Thoracic aorta (tissue), 2 donors: ENCODE results near the gene RAPGEF4. TPM values are rescaled to one million over a fixed set of nuclear protein-coding genes. Genes with fewer than 3 reads are reported as not detected.

ENCODE experiments used
- ATAC-seq: fragments of 150-250 bp; one replicate; pipeline ENCODE4 v1.8.0; 2017; ENCODE audit warnings: low read depth; ENCODE audit not compliant: insufficient number of reproducible peaks, low FRiP score
- DNase-seq: peaks from one replicate; pipeline ENCODE4 v3.0.0-alpha.2; 2020; ENCODE audit warnings: low spot score
- H3K27ac ChIP-seq, 2 donors: fragments of 200-600 bp; sonication (generic); 1 replicate in 1 of 2; 2 replicates in 1 of 2; pipeline ENCODE4 v1.5.1; 2016; ENCODE audit warnings: mild to moderate bottlenecking in 2 of 2, moderate library complexity in 2 of 2
- H3K27me3 ChIP-seq: fragments of 200-600 bp; sonication (generic); replicated peaks from 2 replicates; pipeline ENCODE4 v1.6.0; 2016; ENCODE audit warnings: mild to moderate bottlenecking; ENCODE audit not compliant: insufficient read depth
- H3K36me3 ChIP-seq: fragments of 200-600 bp; sonication (generic); one replicate; pipeline ENCODE4 v1.5.1; 2016
- H3K4me1 ChIP-seq, 2 donors: fragments of 200-600 bp; sonication (generic); 1 replicate in 1 of 2; 2 replicates in 1 of 2; pipeline versions ENCODE4 v1.5.1 to v1.6.0; 2016; ENCODE audit warnings: low read depth in 2 of 2, mild to moderate bottlenecking in 1 of 2; ENCODE audit not compliant: control insufficient read depth in 1 of 2
- H3K4me3 ChIP-seq: fragments of 200-600 bp; sonication (generic); 2 replicates; pipeline ENCODE4 v1.5.1; 2016; ENCODE audit warnings: mild to moderate bottlenecking
- H3K9me3 ChIP-seq: fragments of 200-600 bp; sonication (generic); 2 replicates; pipeline ENCODE4 v1.5.1; 2016
- total RNA-seq, 2 donors: library from RNA; depleted of rRNA; stranded (reverse); fragments of >200 nt; gene quantifications; one replicate each; pipeline versions ENCODE4 v1.1.0 to v1.2.3, GENCODE V29; 2016
- TF ChIP-seq, protein P1 (sequence below): fragments of 200-600 bp; sonication (generic); IDR thresholded peaks from one replicate; pipeline ENCODE4 v1.5.1; 2019; ENCODE audit warnings: antibody characterized with exemption

RAPGEF4 gene
- total RNA-seq, 2 donors from 2014 or later: 9.9 to 18.4 TPM

DNA sequence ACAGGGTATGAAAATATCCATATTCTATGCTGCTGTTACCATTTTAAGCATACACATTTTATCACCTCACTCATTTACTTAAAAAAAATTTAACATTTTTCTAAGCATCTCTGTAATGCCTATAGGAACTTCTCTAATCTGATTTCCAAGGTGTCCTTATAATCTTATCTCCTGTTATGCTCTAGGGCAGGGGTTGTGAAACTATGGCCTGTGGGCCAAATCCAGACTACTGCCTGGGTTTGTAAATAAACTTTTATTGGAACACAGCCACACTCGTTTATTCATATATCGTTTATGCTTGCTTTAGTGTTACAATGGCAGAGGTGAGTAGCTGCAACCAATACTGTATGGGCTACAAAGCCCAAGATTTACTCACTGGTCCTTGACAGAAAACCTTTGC, 151.6 kb downstream of the RAPGEF4 start:
- Histone ChIP-seq H3K4me3 (no peak overlapping the region), H3K9me3 (no peaks in the 10 kb centered on the region), H3K27ac (no peak overlapping the region), H3K27me3 (no peaks in the 10 kb centered on the region), H3K36me3 (no peaks in the 10 kb centered on the region), H3K4me1 (peaks cover 0 to 5% of the 10 kb centered on the region in 2 donors)
- TF ChIP-seq, protein P1, sequence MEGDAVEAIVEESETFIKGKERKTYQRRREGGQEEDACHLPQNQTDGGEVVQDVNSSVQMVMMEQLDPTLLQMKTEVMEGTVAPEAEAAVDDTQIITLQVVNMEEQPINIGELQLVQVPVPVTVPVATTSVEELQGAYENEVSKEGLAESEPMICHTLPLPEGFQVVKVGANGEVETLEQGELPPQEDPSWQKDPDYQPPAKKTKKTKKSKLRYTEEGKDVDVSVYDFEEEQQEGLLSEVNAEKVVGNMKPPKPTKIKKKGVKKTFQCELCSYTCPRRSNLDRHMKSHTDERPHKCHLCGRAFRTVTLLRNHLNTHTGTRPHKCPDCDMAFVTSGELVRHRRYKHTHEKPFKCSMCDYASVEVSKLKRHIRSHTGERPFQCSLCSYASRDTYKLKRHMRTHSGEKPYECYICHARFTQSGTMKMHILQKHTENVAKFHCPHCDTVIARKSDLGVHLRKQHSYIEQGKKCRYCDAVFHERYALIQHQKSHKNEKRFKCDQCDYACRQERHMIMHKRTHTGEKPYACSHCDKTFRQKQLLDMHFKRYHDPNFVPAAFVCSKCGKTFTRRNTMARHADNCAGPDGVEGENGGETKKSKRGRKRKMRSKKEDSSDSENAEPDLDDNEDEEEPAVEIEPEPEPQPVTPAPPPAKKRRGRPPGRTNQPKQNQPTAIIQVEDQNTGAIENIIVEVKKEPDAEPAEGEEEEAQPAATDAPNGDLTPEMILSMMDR: no peak
- ATAC-seq: no peak
- DNase-seq: no peak

DNA sequence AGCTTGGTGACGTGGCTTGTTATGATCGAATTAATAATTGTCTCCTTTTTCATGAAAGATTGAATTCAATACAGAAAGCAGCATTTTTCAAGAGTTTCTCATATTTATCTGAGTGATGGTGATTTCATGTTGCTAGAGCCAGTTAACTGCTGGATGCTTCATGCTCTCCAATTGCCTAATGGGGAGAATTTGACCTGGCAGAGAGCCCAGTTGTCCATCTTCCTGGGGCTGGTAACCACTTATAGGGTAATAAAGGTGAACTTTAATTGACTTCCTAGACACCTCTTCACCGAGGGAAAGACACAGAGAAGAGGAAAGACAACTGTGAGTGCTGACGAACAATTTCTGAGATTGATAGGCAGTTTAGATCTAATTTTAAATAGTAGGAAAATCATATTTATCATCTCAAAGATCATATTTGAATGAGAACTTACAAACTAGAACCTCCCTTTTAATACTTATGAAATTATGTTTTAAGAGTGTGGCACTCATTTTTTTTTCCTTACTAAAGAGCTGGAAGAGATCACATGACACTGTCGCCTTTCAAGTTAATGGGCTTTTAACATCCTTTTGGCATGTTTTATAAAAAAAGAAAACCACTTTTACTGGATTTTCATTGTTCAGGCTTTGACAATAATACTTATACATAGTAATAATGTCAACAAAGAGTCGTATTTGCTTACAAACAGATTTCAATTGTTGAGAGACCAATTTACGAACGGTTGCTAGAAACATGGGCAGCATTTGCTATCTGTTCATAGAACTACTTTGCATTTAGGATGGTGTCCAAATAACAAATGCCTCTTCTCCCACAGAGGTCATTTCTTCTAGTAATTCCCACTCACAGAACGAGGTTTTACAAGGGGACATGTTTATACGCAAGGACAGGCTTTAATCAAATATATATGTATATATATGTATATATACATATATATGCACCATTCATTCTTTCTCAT, 153.3 kb downstream of the RAPGEF4 start:
- H3K9me3 ChIP-seq: no peaks in the 10 kb centered on the region
- H3K27me3 ChIP-seq: no peaks in the 10 kb centered on the region
- peaks cover 0 to 5% of the 10 kb centered on the region in 2 donors for H3K4me1 ChIP-seq
- DNase-seq (no peak), ATAC-seq (no peak)
- no peaks in the 10 kb centered on the region for H3K36me3 ChIP-seq
- TF ChIP-seq, protein P1: no peak
- H3K4me3 ChIP-seq: no peak overlapping the region
- H3K27ac ChIP-seq: no peak overlapping the region

DNA sequence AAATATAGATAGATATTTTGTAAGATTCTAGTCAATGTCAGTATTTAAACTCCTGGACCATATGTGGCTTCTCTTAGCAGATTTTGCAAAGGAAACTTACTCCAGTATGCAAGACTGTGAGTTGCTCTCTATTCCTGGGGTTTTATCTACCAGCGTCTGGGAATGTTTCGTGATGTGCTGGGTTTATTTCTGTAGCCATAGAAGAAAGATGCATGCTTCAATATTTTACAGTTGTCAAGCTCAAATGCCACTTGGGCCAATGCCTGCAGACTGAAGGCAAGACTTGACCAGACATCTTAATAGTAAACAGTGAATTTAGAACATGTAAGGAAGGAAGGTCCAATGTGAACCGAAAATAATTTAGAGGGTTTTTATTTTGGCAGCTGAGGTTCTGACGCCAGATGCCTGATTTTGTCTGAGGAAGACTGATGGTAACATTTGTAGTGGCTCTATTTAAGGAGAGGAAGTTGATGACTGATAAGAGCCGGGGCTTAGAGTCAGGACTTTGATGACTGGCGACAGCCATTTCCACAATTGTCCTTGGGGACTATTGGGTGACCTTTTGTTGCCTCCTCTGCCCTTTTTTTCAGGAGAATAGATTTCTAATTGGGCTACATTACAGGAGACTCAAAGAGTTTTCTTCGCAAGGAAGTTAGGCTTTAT, 154.3 kb downstream of the RAPGEF4 start:
- Histone ChIP-seq H3K4me3 (no peak overlapping the region), H3K27me3 (no peaks in the 10 kb centered on the region), H3K4me1 (peaks cover 0 to 5% of the 10 kb centered on the region in 2 donors), H3K9me3 (no peaks in the 10 kb centered on the region), H3K27ac (no peak overlapping the region), H3K36me3 (no peaks in the 10 kb centered on the region)
- no peak for DNase-seq
- TF ChIP-seq, protein P1: no peak
- ATAC-seq: no peak

DNA sequence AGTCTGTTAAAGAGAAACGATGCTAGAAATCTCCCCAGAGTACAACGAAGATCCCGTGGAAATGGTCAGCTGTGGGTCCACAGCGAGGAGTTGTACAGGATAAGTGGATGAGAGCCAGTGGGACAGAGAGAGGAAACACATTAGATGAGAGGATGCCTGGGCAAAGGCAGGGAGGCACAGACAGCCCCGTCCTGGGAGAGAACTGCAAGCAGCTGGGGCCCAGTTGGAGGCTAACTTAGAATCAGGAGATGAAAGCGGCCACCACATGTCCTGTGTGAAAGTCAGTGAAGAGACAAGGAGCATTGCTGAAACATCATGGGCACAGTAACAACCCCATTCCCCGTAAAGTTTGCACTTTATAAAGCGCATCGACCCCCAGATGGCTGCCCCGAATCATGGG, 157.5 kb downstream of the RAPGEF4 start:
- DNase-seq (no peak), ATAC-seq (no peak)
- H3K4me3 ChIP-seq: no peak overlapping the region
- TF ChIP-seq, protein P1: no peak
- H3K9me3 ChIP-seq: no peaks in the 10 kb centered on the region
- H3K27ac ChIP-seq: no peak overlapping the region
- no peaks in the 10 kb centered on the region for H3K36me3 ChIP-seq
- H3K27me3 ChIP-seq: no peaks in the 10 kb centered on the region
- H3K4me1 ChIP-seq: peaks cover 0 to 5% of the 10 kb centered on the region in 2 donors

DNA sequence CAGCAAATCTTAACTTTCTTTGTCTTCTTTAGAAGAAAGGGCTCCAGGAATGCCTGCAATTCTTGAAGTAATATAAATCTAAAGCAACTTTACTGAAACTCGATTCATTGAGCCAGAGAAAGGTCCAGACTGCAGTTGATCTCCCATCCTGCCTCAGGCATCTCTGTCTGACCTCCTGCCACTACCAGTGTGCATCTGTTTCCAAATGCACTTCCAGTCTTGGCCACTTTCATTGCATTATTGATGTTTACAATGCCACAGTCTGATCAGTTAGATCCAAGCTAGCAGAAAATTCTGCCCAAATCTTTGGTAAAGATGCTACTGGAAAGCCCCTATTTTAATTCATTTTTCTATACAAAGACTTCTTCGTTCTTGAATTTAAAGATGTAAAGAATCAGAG, 158.0 kb downstream of the RAPGEF4 start:
- H3K4me3 ChIP-seq: no peak overlapping the region
- no peak overlapping the region for H3K27ac ChIP-seq
- peaks cover 0 to 5% of the 10 kb centered on the region in 2 donors for H3K4me1 ChIP-seq
- DNase-seq: no peak
- no peaks in the 10 kb centered on the region for H3K36me3 ChIP-seq
- TF ChIP-seq, protein P1: no peak
- no peaks in the 10 kb centered on the region for H3K27me3 ChIP-seq
- ATAC-seq: no peak
- no peaks in the 10 kb centered on the region for H3K9me3 ChIP-seq
